ENCODE data around the gene PERCC1. TPM values are rescaled to one million over a fixed set of nuclear protein-coding genes. Genes with fewer than 3 reads are reported as not detected.

The PERCC1 gene
- total and polyA plus RNA-seq, 2 experiments from 2014 or later: 0.18 TPM; not detected in 1

DNA sequence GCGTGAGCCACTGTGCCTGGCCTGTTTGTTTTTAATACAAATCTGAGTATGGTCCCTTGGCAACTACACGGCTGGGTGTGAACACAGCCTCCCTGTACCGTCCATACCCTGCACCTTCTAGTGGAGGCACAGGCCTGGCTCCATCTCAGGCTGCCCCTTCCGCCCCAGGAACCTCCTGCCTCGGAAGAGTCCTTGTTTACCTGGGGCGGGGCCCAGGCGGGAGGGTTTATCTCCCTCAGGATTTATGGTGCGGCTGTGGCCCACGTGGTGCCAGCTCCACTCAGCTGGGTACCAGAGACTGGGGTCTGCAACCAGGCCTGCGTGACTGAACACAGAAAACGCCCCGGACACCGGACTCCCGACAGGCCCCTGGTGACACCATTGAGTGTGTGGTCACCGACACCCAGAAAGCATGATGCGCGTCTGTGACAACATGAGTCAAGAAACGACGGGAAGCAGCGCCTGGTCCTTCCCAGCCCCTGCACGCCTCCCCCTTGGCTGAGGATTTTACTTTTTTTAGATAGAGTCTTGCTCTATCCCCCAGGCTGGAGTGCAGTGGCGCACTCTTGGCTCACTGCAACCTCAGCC is 35.3 kb upstream of the PERCC1 start:
- no peak for DNase-seq (ENCODE audit: low read depth in 1 of 2, low spot score in 1 of 2)
- TF ChIP-seq, protein P1, sequence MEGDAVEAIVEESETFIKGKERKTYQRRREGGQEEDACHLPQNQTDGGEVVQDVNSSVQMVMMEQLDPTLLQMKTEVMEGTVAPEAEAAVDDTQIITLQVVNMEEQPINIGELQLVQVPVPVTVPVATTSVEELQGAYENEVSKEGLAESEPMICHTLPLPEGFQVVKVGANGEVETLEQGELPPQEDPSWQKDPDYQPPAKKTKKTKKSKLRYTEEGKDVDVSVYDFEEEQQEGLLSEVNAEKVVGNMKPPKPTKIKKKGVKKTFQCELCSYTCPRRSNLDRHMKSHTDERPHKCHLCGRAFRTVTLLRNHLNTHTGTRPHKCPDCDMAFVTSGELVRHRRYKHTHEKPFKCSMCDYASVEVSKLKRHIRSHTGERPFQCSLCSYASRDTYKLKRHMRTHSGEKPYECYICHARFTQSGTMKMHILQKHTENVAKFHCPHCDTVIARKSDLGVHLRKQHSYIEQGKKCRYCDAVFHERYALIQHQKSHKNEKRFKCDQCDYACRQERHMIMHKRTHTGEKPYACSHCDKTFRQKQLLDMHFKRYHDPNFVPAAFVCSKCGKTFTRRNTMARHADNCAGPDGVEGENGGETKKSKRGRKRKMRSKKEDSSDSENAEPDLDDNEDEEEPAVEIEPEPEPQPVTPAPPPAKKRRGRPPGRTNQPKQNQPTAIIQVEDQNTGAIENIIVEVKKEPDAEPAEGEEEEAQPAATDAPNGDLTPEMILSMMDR (IDR thresholded peaks at IDR 0.05; ENCODE audit: low read depth, low read length): no peak
- Histone ChIP-seq H3K9me3 (ENCODE audit: low read depth) (no peaks in the 10 kb centered on the region), H3K27ac (no peak overlapping the region), H3K4me3 (no peak overlapping the region), H3K4me1 (ENCODE audit: low read depth) (no peaks in the 10 kb centered on the region), H3K36me3 (peaks cover 9% of the 10 kb centered on the region), H3K27me3 (no peaks in the 10 kb centered on the region)

DNA sequence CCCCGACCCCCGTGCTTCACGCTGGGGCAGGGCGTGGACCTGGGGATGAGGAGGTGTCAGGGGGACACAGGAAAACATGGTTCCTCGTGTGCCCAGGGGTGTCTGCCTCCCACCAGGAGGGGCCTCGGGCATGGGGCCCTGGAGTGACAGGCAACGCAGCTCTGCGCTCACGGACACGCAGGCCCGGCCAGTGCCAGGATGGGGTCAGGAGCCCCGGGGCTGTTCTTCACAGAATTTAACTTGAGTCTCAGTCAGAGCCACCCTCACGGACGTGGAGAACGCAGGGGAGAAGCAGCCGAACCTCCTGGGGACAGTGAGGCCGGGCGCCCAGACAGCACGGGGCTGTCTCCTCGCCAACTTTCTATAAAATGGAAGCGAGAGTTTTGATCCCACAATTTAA is 33.1 kb upstream of the PERCC1 start:
- no peak for DNase-seq (ENCODE audit: low read depth in 1 of 2, low spot score in 1 of 2)
- TF ChIP-seq, protein P1 (IDR thresholded peaks at IDR 0.05; ENCODE audit: low read depth, low read length): no peak

DNA sequence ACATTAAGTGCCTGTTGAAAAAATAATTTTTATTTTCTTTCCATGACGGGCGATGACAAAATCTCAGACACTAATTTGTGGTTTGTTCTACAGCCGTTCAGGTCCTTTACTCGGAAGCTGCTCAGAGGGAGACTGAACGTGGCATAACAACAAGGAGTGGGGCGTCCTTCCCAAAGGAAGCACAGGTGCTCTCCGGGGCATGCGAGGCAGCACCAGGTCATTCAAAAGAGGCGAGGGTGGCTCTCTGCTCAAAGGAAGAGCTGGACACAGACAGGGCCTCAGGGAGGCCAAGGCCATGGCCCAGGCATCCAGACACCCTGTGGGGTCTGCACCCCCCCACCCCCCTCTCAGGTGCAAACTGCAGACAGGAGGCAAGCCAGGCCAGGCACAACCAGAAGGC is 32.5 kb upstream of the PERCC1 start:
- Histone ChIP-seq H3K36me3 (peaks cover 6% of the 10 kb centered on the region), H3K9me3 (ENCODE audit: low read depth) (no peaks in the 10 kb centered on the region)

More for the DNA sequence above, 33.1 kb upstream of the PERCC1 start:
- Histone ChIP-seq H3K36me3 (peaks cover 6% of the 10 kb centered on the region), H3K27me3 (no peaks in the 10 kb centered on the region), H3K9me3 (ENCODE audit: low read depth) (no peaks in the 10 kb centered on the region), H3K27ac (no peak overlapping the region), H3K4me1 (ENCODE audit: low read depth) (no peaks in the 10 kb centered on the region), H3K4me3 (no peak overlapping the region)

DNA sequence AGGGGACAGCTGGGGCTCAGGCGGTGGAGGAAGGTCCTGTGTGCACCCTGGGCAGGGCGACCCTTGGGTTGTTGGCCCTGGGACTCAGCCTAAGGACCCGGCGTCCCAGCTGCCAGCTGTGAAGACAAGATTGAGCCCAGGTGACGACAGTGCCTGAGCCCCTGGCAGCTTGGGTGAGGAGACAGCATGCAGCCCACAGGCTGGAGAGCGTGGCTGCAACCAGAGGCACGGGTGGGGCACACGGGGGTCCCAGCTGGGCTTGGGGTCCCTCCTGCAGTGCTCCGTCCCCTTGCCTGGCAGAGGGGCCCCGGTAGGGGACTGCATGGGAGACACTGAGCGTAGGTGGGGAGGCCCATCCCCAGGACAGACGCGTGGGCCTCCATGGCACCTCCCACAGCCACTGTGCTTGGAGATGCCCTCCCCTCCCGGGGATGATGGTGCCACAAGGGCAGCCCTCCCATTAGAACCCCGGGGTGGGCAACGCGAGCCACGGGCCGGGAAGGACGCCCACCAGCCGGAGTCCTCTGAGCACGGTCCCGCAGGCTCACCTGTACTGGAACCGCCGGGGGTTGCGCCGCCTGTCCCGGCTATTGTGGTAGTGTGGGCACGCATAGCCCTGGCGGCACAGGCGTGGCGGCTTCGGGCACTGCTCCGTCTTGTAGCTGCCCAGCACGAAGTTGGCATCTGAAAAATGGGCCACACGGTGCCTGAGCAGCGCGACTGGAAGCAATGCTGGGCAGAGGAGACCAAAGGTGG is 31.9 kb upstream of the PERCC1 start:
- Histone ChIP-seq H3K4me3 (no peak overlapping the region), H3K27me3 (no peaks in the 10 kb centered on the region), H3K27ac (no peak overlapping the region), H3K9me3 (ENCODE audit: low read depth) (no peaks in the 10 kb centered on the region), H3K4me1 (ENCODE audit: low read depth) (no peaks in the 10 kb centered on the region), H3K36me3 (peaks cover 6% of the 10 kb centered on the region)
- DNase-seq (ENCODE audit: low read depth in 1 of 2, low spot score in 1 of 2): no peak
- TF ChIP-seq, protein P1 (IDR thresholded peaks at IDR 0.05; ENCODE audit: low read depth, low read length): no peak

More for the DNA sequence above, 32.5 kb upstream of the PERCC1 start:
- no peaks in the 10 kb centered on the region for H3K27me3 ChIP-seq
- no peaks in the 10 kb centered on the region for H3K4me1 ChIP-seq (ENCODE audit: low read depth)
- TF ChIP-seq, protein P1 (IDR thresholded peaks at IDR 0.05; ENCODE audit: low read depth, low read length): no peak
- no peak for DNase-seq (ENCODE audit: low read depth in 1 of 2, low spot score in 1 of 2)
- H3K4me3 ChIP-seq: no peak overlapping the region
- H3K27ac ChIP-seq: no peak overlapping the region

DNA sequence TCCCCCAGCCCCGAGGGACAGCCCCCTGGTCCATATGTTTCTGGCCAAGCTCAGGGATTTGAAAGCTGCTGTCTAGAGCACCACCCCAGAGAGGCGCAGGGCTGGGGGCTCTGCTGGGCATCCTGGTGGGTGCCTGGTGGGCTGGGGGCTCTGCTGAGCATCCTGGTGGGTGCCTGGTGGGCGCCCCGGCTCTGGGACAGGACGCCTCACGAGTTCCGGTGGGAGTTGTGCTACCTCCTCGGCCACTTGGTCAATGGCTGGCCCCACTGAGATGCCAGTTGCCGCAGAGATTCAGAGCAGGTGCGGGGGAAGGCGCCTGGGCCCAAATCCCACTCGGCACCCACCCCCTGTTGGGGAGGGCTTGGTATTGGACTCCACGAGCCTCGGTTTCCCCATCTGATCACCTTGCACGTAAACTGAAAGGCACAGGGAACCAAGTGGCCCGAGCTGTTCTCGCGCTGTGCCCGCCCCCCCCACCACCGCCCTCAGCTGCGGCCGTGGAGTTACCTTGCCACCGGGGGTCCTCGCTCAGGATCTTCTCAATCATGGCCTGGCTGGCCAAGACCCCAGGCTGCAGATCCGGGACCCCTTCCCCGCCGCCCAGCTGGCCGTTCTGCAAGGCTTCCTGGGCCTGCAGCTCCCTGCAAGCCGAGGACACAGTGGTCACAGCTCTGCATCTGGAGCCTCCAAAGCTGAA is 29.7 kb upstream of the PERCC1 start:
- no peak overlapping the region for H3K4me3 ChIP-seq
- no peak overlapping the region for H3K27ac ChIP-seq
- H3K4me1 ChIP-seq (ENCODE audit: low read depth): no peaks in the 10 kb centered on the region
- peaks cover 6% of the 10 kb centered on the region for H3K36me3 ChIP-seq
- H3K9me3 ChIP-seq (ENCODE audit: low read depth): no peaks in the 10 kb centered on the region
- DNase-seq (ENCODE audit: low read depth in 1 of 2, low spot score in 1 of 2): no peak
- H3K27me3 ChIP-seq: no peaks in the 10 kb centered on the region
- TF ChIP-seq, protein P1 (IDR thresholded peaks at IDR 0.05; ENCODE audit: low read depth, low read length): no peak

All from cardiac muscle cell (in vitro differentiated cells and primary cell).